ENCODE data around the gene LMNTD1.

Gene LMNTD1

GRCh38 chr12:25550186-25550585 is 2.9 kb downstream of the LMNTD1 start:
- DNase-seq: no peak

- DNase-seq: no peak
Observed at GRCh38 chr12:25549120-25549519, 4.0 kb downstream of the LMNTD1 start.

GRCh38 chr12:25546318-25546717 is 6.8 kb downstream of the LMNTD1 start:
- DNase-seq: no peak

- no peak for DNase-seq
Observed at GRCh38 chr12:25533150-25533549, 19.9 kb downstream of the LMNTD1 start.

- no peak for DNase-seq
Observed at GRCh38 chr12:25531502-25532052, 21.5 kb downstream of the LMNTD1 start.

- DNase-seq: no peak
Observed at GRCh38 chr12:25529738-25530137, 23.3 kb downstream of the LMNTD1 start.

- DNase-seq: no peak
Observed at GRCh38 chr12:25526778-25527177, 26.3 kb downstream of the LMNTD1 start.

GRCh38 chr12:25524366-25524765 is 28.7 kb downstream of the LMNTD1 start:
- no peak for DNase-seq

- no peak for DNase-seq
Observed at GRCh38 chr12:25521625-25522256, 31.3 kb downstream of the LMNTD1 start.

- DNase-seq: peak in 1 of 2 experiments; percentile 14
Observed at GRCh38 chr12:25518512-25518911, 34.6 kb downstream of the LMNTD1 start.

- DNase-seq: no peak
Observed at GRCh38 chr12:25504744-25505143, 48.3 kb downstream of the LMNTD1 start.

- no peak for DNase-seq
Observed at GRCh38 chr12:25503666-25504065, 49.4 kb downstream of the LMNTD1 start.

GRCh38 chr12:25502596-25502995 is 50.5 kb downstream of the LMNTD1 start:
- DNase-seq: peak; percentile 54 to 62

- no peak for DNase-seq
Observed at GRCh38 chr12:25502118-25502517, 51.0 kb downstream of the LMNTD1 start.

GRCh38 chr12:25501549-25501948 is 51.5 kb downstream of the LMNTD1 start:
- no peak for DNase-seq

- no peak for DNase-seq
Observed at GRCh38 chr12:25500651-25501050, 52.4 kb downstream of the LMNTD1 start.

- no peak for DNase-seq
Observed at GRCh38 chr12:25497021-25497420, 56.1 kb downstream of the LMNTD1 start.

- no peak for DNase-seq
Observed at GRCh38 chr12:25496098-25496587, 56.9 kb downstream of the LMNTD1 start.

- DNase-seq: no peak
Observed at GRCh38 chr12:25495331-25496097, 57.6 kb downstream of the LMNTD1 start.

- no peak for DNase-seq
Observed at GRCh38 chr12:25494926-25495325, 58.2 kb downstream of the LMNTD1 start.

GRCh38 chr12:25493682-25494081 is 59.4 kb downstream of the LMNTD1 start:
- DNase-seq: no peak

- DNase-seq: no peak
Observed at GRCh38 chr12:25491396-25492325, 61.4 kb downstream of the LMNTD1 start.

Measured in Kasumi-1 (cell line).